IPS-11a (cell line): Measurements from ENCODE around the gene MLPH.

Experiments used
- H3K4me3 ChIP-seq: one replicate; pipeline ENCODE4 v1.5.1; 2013; ENCODE audit warnings: low read depth, low read length, control low read depth

The MLPH gene

GRCh38 chr2:237564526-237565131 lies 77.6 kb downstream of the MLPH start:
- no peak overlapping the region for H3K4me3 ChIP-seq

GRCh38 chr2:237565974-237566373 lies 78.9 kb downstream of the MLPH start:
- H3K4me3 ChIP-seq = no peak overlapping the region

GRCh38 chr2:237566401-237567235 lies 79.6 kb downstream of the MLPH start, which contains the start of gene PRLH:
Gene PRLH, plus strand, starts transcription at chr2:237566574. Its CDS starts 0 bp downstream, at chr2:237566574.
- no peak within 1 kb of the TSS for H3K4me3 ChIP-seq

- no peak overlapping the region for H3K4me3 ChIP-seq
Measured at GRCh38 chr2:237567276-237568029, 80.4 kb downstream of the MLPH start.

GRCh38 chr2:237568121-237568660 lies 81.1 kb downstream of the MLPH start:
- no peak overlapping the region for H3K4me3 ChIP-seq

GRCh38 chr2:237569041-237569440 lies 82.0 kb downstream of the MLPH start:
- H3K4me3 ChIP-seq = no peak overlapping the region

GRCh38 chr2:237569896-237570295 lies 82.8 kb downstream of the MLPH start:
- H3K4me3 ChIP-seq = no peak overlapping the region

- no peak overlapping the region for H3K4me3 ChIP-seq
Measured at GRCh38 chr2:237570776-237571335, 83.8 kb downstream of the MLPH start.

GRCh38 chr2:237571551-237571950 lies 84.5 kb downstream of the MLPH start:
- H3K4me3 ChIP-seq = no peak overlapping the region

- no peak overlapping the region for H3K4me3 ChIP-seq
Measured at GRCh38 chr2:237572021-237572741, 85.1 kb downstream of the MLPH start.

- no peak overlapping the region for H3K4me3 ChIP-seq
Measured at GRCh38 chr2:237572742-237573101, 85.7 kb downstream of the MLPH start.

GRCh38 chr2:237573721-237574415 lies 86.8 kb downstream of the MLPH start:
- H3K4me3 ChIP-seq = no peak overlapping the region

- H3K4me3 ChIP-seq = no peak overlapping the region
Measured at GRCh38 chr2:237574467-237574866, 87.4 kb downstream of the MLPH start.

- no peak overlapping the region for H3K4me3 ChIP-seq
Measured at GRCh38 chr2:237574894-237575868, 88.1 kb downstream of the MLPH start.

GRCh38 chr2:237575869-237576862 lies 89.1 kb downstream of the MLPH start:
- H3K4me3 ChIP-seq = no peak overlapping the region

GRCh38 chr2:237576974-237577373 lies 89.9 kb downstream of the MLPH start:
- no peak overlapping the region for H3K4me3 ChIP-seq

- H3K4me3 ChIP-seq = no peak overlapping the region
Measured at GRCh38 chr2:237577458-237577857, 90.4 kb downstream of the MLPH start.
